Measurements from ENCODE around the gene SEH1L. TPM values are rescaled to one million over a fixed set of nuclear protein-coding genes. Genes with fewer than 3 reads are reported as not detected.
"Not testable (repeated sequence)": the region's sequence is repeated elsewhere in the genome, so short reads cannot be mapped to it uniquely, and the experiment has no call there.

The SEH1L gene
- total RNA-seq, 4 donors from 2014 or later: 9.4 to 29.1 (median 18.2) TPM

GRCh38 chr18:12976305-12976704 is 28.5 kb downstream of the SEH1L start:
- 50 to 88% methylated on average over 2 to 12 of the region's 12 CpGs for WGBS, 2 donors (ENCODE audit: low coverage in 1 of 2)
- intact Hi-C loops (cut with DNase I; ENCODE audit: low total_unique reads) (no loop called here), in situ Hi-C loops (cut with MboI; ENCODE audit: low pct_ligation_motif_present in 1 of 4, low pct_unique_long_range_greater_than_20kb in 1 of 4, low sequenced_read_pairs in 3 of 4) (no loop called here)

GRCh38 chr18:12980065-12980464 is 32.3 kb downstream of the SEH1L start:
- in situ Hi-C loops (cut with MboI; ENCODE audit: low pct_ligation_motif_present in 1 of 4, low pct_unique_long_range_greater_than_20kb in 1 of 4, low sequenced_read_pairs in 3 of 4); H3K4me3 ChIP-seq; H3K27me3 ChIP-seq; H3K9me3 ChIP-seq; H3K4me1 ChIP-seq; intact Hi-C loops (cut with DNase I; ENCODE audit: low total_unique reads); H3K27ac ChIP-seq; DNase-seq: not testable (repeated sequence)
- no CpG with 5 or more reads among the region's 34 CpGs for WGBS, 2 donors (ENCODE audit: low coverage in 1 of 2)
- H3K36me3 ChIP-seq: peaks cover 0 to 27% (median 5%) of the 10 kb centered on the region in 4 donors

More at GRCh38 chr18:12976305-12976704, 28.5 kb downstream of the SEH1L start:
- Histone ChIP-seq H3K4me3 (no peak overlapping the region), H3K4me1 (no peaks in the 10 kb centered on the region), H3K27me3 (no peaks in the 10 kb centered on the region), H3K36me3 (peaks cover 0 to 22% (median 2%) of the 10 kb centered on the region in 4 donors), H3K9me3 (no peaks in the 10 kb centered on the region), H3K27ac (no peak overlapping the region)
- DNase-seq: no peak
- TF ChIP-seq, protein P1, sequence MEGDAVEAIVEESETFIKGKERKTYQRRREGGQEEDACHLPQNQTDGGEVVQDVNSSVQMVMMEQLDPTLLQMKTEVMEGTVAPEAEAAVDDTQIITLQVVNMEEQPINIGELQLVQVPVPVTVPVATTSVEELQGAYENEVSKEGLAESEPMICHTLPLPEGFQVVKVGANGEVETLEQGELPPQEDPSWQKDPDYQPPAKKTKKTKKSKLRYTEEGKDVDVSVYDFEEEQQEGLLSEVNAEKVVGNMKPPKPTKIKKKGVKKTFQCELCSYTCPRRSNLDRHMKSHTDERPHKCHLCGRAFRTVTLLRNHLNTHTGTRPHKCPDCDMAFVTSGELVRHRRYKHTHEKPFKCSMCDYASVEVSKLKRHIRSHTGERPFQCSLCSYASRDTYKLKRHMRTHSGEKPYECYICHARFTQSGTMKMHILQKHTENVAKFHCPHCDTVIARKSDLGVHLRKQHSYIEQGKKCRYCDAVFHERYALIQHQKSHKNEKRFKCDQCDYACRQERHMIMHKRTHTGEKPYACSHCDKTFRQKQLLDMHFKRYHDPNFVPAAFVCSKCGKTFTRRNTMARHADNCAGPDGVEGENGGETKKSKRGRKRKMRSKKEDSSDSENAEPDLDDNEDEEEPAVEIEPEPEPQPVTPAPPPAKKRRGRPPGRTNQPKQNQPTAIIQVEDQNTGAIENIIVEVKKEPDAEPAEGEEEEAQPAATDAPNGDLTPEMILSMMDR (IDR thresholded peaks at IDR 0.05): no peak
- TF ChIP-seq POLR2AphosphoS5 (IDR thresholded peaks at IDR 0.05): no peak

DNA sequence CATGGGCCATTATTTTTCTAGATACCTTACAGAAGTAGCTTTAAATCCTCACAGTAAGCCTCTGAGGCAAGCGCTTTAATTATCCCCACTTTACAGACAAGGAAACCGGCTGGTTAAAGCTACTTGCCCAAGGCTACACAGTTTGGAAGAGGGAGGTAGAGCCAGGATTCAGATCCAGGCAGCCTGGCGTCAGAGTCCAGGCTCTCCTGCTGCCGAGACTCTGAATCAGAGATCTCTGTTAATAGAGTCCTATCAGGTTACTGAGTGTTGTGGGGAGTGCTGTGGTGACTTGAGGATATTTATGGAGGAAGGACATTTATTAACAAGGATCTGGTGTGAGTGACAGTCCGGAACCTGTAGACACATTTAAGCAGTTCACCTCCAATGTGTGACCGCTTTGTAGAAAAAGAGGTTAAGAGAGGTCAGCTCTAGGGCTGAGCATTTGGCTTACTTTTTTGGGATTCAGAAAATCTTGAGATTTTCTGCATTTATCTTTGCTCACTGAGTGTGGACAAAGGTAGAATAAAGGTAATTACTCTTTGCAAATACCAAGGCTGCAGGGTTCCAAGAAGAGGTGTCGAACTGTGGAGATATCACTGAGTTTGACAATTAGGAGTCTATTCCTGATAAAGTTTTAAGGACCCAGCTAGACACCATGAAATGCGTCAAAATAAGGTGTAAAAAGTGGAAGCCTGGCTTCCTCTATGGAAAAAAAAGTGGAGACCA is 41.7 kb downstream of the SEH1L start:
- intact Hi-C loops (cut with DNase I; ENCODE audit: low total_unique reads) (no loop called here), in situ Hi-C loops (cut with MboI; ENCODE audit: low pct_ligation_motif_present in 1 of 4, low pct_unique_long_range_greater_than_20kb in 1 of 4, low sequenced_read_pairs in 3 of 4) (no loop called here)
- H3K9me3 ChIP-seq: no peaks in the 10 kb centered on the region
- no peak overlapping the region for H3K27ac ChIP-seq
- peaks cover 0 to 7% (median under 1%) of the 10 kb centered on the region in 4 donors for H3K36me3 ChIP-seq
- TF ChIP-seq POLR2AphosphoS5 (IDR thresholded peaks at IDR 0.05): no peak
- TF ChIP-seq, protein P1 (IDR thresholded peaks at IDR 0.05): no peak
- no peak for TF ChIP-seq EP300 (IDR thresholded peaks at IDR 0.05; ENCODE audit: low read depth)
- TF ChIP-seq POLR2A (IDR thresholded peaks at IDR 0.05): no peak
- no peak for DNase-seq
- 90 to 91% methylated on average over 7 to 8 of the region's 8 CpGs for WGBS, 2 donors (ENCODE audit: low coverage in 1 of 2)
- peaks cover 11 to 23% (median 17%) of the 10 kb centered on the region in 4 donors for H3K4me1 ChIP-seq
- no peaks in the 10 kb centered on the region for H3K27me3 ChIP-seq
- H3K4me3 ChIP-seq: no peak overlapping the region

DNA sequence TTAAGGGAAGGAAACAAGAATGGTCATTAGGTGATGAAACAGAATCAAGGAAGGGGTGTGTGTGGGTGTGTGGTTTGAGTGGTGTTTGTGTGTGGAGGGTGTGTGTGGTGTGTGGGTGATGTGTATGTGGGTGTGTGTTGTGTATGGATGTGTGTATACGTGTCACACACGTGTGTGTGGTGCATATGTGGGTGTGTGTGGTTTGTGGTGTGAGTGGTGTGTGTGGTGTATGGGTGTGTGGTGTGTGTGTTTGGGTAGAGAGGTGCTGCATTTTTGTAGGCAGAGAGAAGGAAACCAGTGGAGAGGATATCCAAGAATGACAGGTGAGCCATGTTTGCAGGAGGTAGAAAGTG is 42.3 kb downstream of the SEH1L start:
- peaks cover 0 to 2% (median 0%) of the 10 kb centered on the region in 4 donors for H3K36me3 ChIP-seq
- H3K4me3 ChIP-seq: peak overlapping the region in 2 of 4 donors; percentile 63 to 89
- no peak overlapping the region for H3K27ac ChIP-seq
- TF ChIP-seq, protein P1 (IDR thresholded peaks at IDR 0.05): no peak
- TF ChIP-seq POLR2A (IDR thresholded peaks at IDR 0.05): peak; percentile 19
- no peaks in the 10 kb centered on the region for H3K9me3 ChIP-seq
- intact Hi-C loops (cut with DNase I; ENCODE audit: low total_unique reads) (no loop called here), in situ Hi-C loops (cut with MboI; ENCODE audit: low pct_ligation_motif_present in 1 of 4, low pct_unique_long_range_greater_than_20kb in 1 of 4, low sequenced_read_pairs in 3 of 4) (no loop called here)
- H3K4me1 ChIP-seq: peaks cover 11 to 23% (median 17%) of the 10 kb centered on the region in 4 donors
- H3K27me3 ChIP-seq: no peaks in the 10 kb centered on the region
- 48 to 55% methylated on average over 2 of the region's 2 CpGs for WGBS, 2 donors (ENCODE audit: low coverage in 1 of 2)
- no peak for DNase-seq

DNA sequence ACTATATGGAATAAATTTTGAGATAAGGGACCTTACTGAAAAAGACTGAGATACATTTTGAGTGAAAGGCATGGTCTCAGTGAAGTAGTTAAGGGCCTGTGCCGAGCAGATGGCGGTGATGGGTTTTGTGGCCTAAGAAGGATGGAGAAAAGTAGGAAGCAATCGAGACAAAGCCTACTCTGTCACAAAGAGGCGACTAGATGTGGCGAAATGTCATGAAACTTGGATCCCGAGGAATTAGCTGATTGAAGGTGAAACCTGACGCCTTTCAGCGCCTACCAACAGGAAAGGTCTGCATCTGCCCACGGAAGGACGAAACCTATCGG is 42.8 kb downstream of the SEH1L start:
- WGBS, 2 donors (ENCODE audit: low coverage in 1 of 2): 4 to 5% methylated on average over 11 of the region's 11 CpGs
- intact Hi-C loops (cut with DNase I; ENCODE audit: low total_unique reads): no loop called here
- Histone ChIP-seq H3K27me3 (no peaks in the 10 kb centered on the region), H3K4me3 (peak overlapping the region; percentile 63 to 89 (median 64)), H3K9me3 (no peaks in the 10 kb centered on the region), H3K36me3 (no peaks in the 10 kb centered on the region), H3K4me1 (peaks cover 11 to 23% (median 17%) of the 10 kb centered on the region in 4 donors), H3K27ac (peak overlapping the region; percentile 85 to 94 (median 91))
- DNase-seq: no peak
- TF ChIP-seq POLR2A (IDR thresholded peaks at IDR 0.05) (no peak), POLR2AphosphoS5 (IDR thresholded peaks at IDR 0.05) (no peak), EP300 (IDR thresholded peaks at IDR 0.05; ENCODE audit: low read depth) (no peak)
- TF ChIP-seq, protein P1 (IDR thresholded peaks at IDR 0.05): no peak
- in situ Hi-C loops (cut with MboI; ENCODE audit: low pct_ligation_motif_present in 1 of 4, low pct_unique_long_range_greater_than_20kb in 1 of 4, low sequenced_read_pairs in 3 of 4): no loop called here

Measured in transverse colon (tissue), 4 donors.